Effector memory CD8-positive, alpha-beta T cell (primary cell): ENCODE results near the gene JAM3.
"Not testable (repeated sequence)": the region's sequence is repeated elsewhere in the genome, so short reads cannot be mapped to it uniquely, and the experiment has no call there.

ENCODE experiments used
- ATAC-seq: fragments of 150-1000 bp; cut with Tn5 transposase; replicated peaks from 2 replicates; pipeline ENCODE4 v1.10.0; 2021; ENCODE audit warnings: mild to moderate bottlenecking, moderate library complexity
- DNase-seq, 3 experiments: peaks; one replicate each; pipeline ENCODE4 v3.0.0; 2021
- H3K27ac Mint-ChIP-seq, 2 donors: one replicate each; pipeline ENCODE4 v1.8.0; 2022; ENCODE audit warnings: mild to moderate bottlenecking in 2 of 2, mixed read lengths in 2 of 2, moderate library complexity in 2 of 2
- H3K27me3 Mint-ChIP-seq, 2 donors: one replicate each; pipeline ENCODE4 v1.8.0; 2022; ENCODE audit warnings: mixed read lengths in 2 of 2
- H3K36me3 Mint-ChIP-seq: one replicate; pipeline ENCODE4 v1.8.0; 2022; ENCODE audit warnings: mild to moderate bottlenecking, moderate library complexity, mixed read lengths; ENCODE audit not compliant: insufficient read depth
- H3K4me1 Mint-ChIP-seq, 2 donors: one replicate each; pipeline ENCODE4 v1.8.0; 2022; ENCODE audit warnings: low read depth in 2 of 2, mixed read lengths in 2 of 2
- H3K4me3 Mint-ChIP-seq, 2 donors: one replicate each; pipeline ENCODE4 v1.8.0; 2022; ENCODE audit warnings: mild to moderate bottlenecking in 2 of 2, mixed read lengths in 2 of 2, moderate library complexity in 2 of 2
- H3K9me3 Mint-ChIP-seq, 2 donors: one replicate each; pipeline ENCODE4 v1.8.0; 2022; ENCODE audit warnings: mixed read lengths in 2 of 2

Gene JAM3

GRCh38 chr11:134155946-134156865 lies 87.3 kb downstream of the JAM3 start:
- ATAC-seq (no peak), DNase-seq (no peak)
- Mint-ChIP-seq H3K27me3 (no peaks in the 10 kb centered on the region), H3K4me1 (no peaks in the 10 kb centered on the region), H3K9me3 (no peaks in the 10 kb centered on the region), H3K27ac (peak overlapping the region in 1 of 2 donors; percentile 39), H3K36me3 (peaks cover 38% of the 10 kb centered on the region), H3K4me3 (peak overlapping the region in 1 of 2 donors; percentile 10)

- no peak for DNase-seq
- H3K4me3 Mint-ChIP-seq, result no peak overlapping the region
Measured at GRCh38 chr11:134157451-134157850, 88.6 kb downstream of the JAM3 start.

GRCh38 chr11:134158023-134158422 lies 89.2 kb downstream of the JAM3 start:
- no peak for ATAC-seq
- Mint-ChIP-seq H3K4me1 (no peaks in the 10 kb centered on the region), H3K36me3 (peaks cover 44% of the 10 kb centered on the region), H3K27me3 (no peaks in the 10 kb centered on the region), H3K4me3 (no peak overlapping the region), H3K9me3 (no peaks in the 10 kb centered on the region), H3K27ac (peak overlapping the region in 1 of 2 donors; percentile 6)
- DNase-seq, result no peak

More at GRCh38 chr11:134157451-134157850, 88.6 kb downstream of the JAM3 start:
- no peaks in the 10 kb centered on the region for H3K4me1 Mint-ChIP-seq
- no peak for ATAC-seq
- peaks cover 42% of the 10 kb centered on the region for H3K36me3 Mint-ChIP-seq
- no peaks in the 10 kb centered on the region for H3K9me3 Mint-ChIP-seq
- H3K27me3 Mint-ChIP-seq, result no peaks in the 10 kb centered on the region
- H3K27ac Mint-ChIP-seq, result peak overlapping the region in 1 of 2 donors; percentile 6

GRCh38 chr11:134159652-134160051 lies 90.8 kb downstream of the JAM3 start:
- Mint-ChIP-seq H3K27ac (peak overlapping the region in 1 of 2 donors; percentile 51), H3K4me3 (no peak overlapping the region), H3K36me3 (peaks cover 42% of the 10 kb centered on the region), H3K4me1 (no peaks in the 10 kb centered on the region), H3K9me3 (no peaks in the 10 kb centered on the region), H3K27me3 (no peaks in the 10 kb centered on the region)
- DNase-seq, result no peak
- ATAC-seq, result no peak

- ATAC-seq (no peak), DNase-seq (no peak)
- peaks cover 0 to 3% of the 10 kb centered on the region in 2 donors for H3K4me1 Mint-ChIP-seq
- H3K27me3 Mint-ChIP-seq, result no peaks in the 10 kb centered on the region
- H3K4me3 Mint-ChIP-seq, result no peak overlapping the region
- H3K27ac Mint-ChIP-seq, result peak overlapping the region; percentile 66 to 82
- peaks cover 29% of the 10 kb centered on the region for H3K36me3 Mint-ChIP-seq
- no peaks in the 10 kb centered on the region for H3K9me3 Mint-ChIP-seq
Measured at GRCh38 chr11:134164490-134165370, 95.9 kb downstream of the JAM3 start.

GRCh38 chr11:134170177-134170918 lies 101.5 kb downstream of the JAM3 start:
- Mint-ChIP-seq H3K36me3 (peaks cover 23% of the 10 kb centered on the region), H3K27me3 (no peaks in the 10 kb centered on the region), H3K27ac (no peak overlapping the region), H3K9me3 (no peaks in the 10 kb centered on the region), H3K4me3 (no peak overlapping the region), H3K4me1 (no peaks in the 10 kb centered on the region)
- DNase-seq (no peak), ATAC-seq (no peak)

- H3K4me1 Mint-ChIP-seq, result no peaks in the 10 kb centered on the region
- H3K27me3 Mint-ChIP-seq, result no peaks in the 10 kb centered on the region
- no peak overlapping the region for H3K4me3 Mint-ChIP-seq
- H3K27ac Mint-ChIP-seq, result no peak overlapping the region
- DNase-seq (no peak), ATAC-seq (no peak)
- peaks cover 27% of the 10 kb centered on the region for H3K36me3 Mint-ChIP-seq
- H3K9me3 Mint-ChIP-seq, result no peaks in the 10 kb centered on the region
Measured at GRCh38 chr11:134170919-134171281, 102.0 kb downstream of the JAM3 start.

GRCh38 chr11:134171951-134172350 lies 103.1 kb downstream of the JAM3 start:
- no peak overlapping the region for H3K4me3 Mint-ChIP-seq
- no peak for ATAC-seq
- H3K36me3 Mint-ChIP-seq, result peaks cover 34% of the 10 kb centered on the region

GRCh38 chr11:134173296-134173695 lies 104.4 kb downstream of the JAM3 start:
- no peak overlapping the region for H3K27ac Mint-ChIP-seq
- H3K9me3 Mint-ChIP-seq, result no peaks in the 10 kb centered on the region
- DNase-seq, result no peak
- ATAC-seq, result no peak
- no peaks in the 10 kb centered on the region for H3K4me1 Mint-ChIP-seq
- no peak overlapping the region for H3K4me3 Mint-ChIP-seq
- H3K27me3 Mint-ChIP-seq, result no peaks in the 10 kb centered on the region
- peaks cover 39% of the 10 kb centered on the region for H3K36me3 Mint-ChIP-seq

More at GRCh38 chr11:134171951-134172350, 103.1 kb downstream of the JAM3 start:
- H3K9me3 Mint-ChIP-seq, result no peaks in the 10 kb centered on the region
- no peak for DNase-seq
- H3K4me1 Mint-ChIP-seq, result no peaks in the 10 kb centered on the region
- H3K27ac Mint-ChIP-seq, result peak overlapping the region in 1 of 2 donors; percentile 39
- H3K27me3 Mint-ChIP-seq, result no peaks in the 10 kb centered on the region

GRCh38 chr11:134176284-134176683 lies 107.4 kb downstream of the JAM3 start:
- Mint-ChIP-seq H3K27ac (no peak overlapping the region), H3K9me3 (no peaks in the 10 kb centered on the region), H3K4me3 (no peak overlapping the region), H3K4me1 (no peaks in the 10 kb centered on the region), H3K27me3 (no peaks in the 10 kb centered on the region), H3K36me3 (peaks cover 32% of the 10 kb centered on the region)
- no peak for ATAC-seq
- no peak for DNase-seq

GRCh38 chr11:134178032-134178674 lies 109.3 kb downstream of the JAM3 start:
- ATAC-seq (no peak), DNase-seq (no peak)
- Mint-ChIP-seq H3K4me1 (no peaks in the 10 kb centered on the region), H3K4me3 (no peak overlapping the region), H3K9me3 (no peaks in the 10 kb centered on the region), H3K27ac (peak overlapping the region in 1 of 2 donors; percentile 41), H3K36me3 (peaks cover 26% of the 10 kb centered on the region), H3K27me3 (no peaks in the 10 kb centered on the region)

- Mint-ChIP-seq H3K27ac (no peak overlapping the region), H3K27me3 (no peaks in the 10 kb centered on the region), H3K36me3 (peaks cover 25% of the 10 kb centered on the region), H3K4me3 (no peak overlapping the region), H3K4me1 (no peaks in the 10 kb centered on the region), H3K9me3 (no peaks in the 10 kb centered on the region)
- ATAC-seq (no peak), DNase-seq (no peak)
Measured at GRCh38 chr11:134181707-134182106, 112.8 kb downstream of the JAM3 start.

GRCh38 chr11:134188092-134188491 lies 119.2 kb downstream of the JAM3 start:
- not testable (repeated sequence) for H3K9me3 Mint-ChIP-seq, H3K4me1 Mint-ChIP-seq, ATAC-seq, H3K27ac Mint-ChIP-seq, H3K4me3 Mint-ChIP-seq, DNase-seq, H3K27me3 Mint-ChIP-seq
- peaks cover 42% of the 10 kb centered on the region for H3K36me3 Mint-ChIP-seq
